Small intestine (tissue), 7 donors: ENCODE results near the gene ZNF684. TPM values are rescaled to one million over a fixed set of nuclear protein-coding genes. Genes with fewer than 3 reads are reported as not detected.
"Not testable (repeated sequence)": the region's sequence is repeated elsewhere in the genome, so short reads cannot be mapped to it uniquely, and the experiment has no call there.

Experiments
- DNase-seq, 2 donors: peaks; one replicate each; pipeline versions ENCODE4 v3.0.0 to v3.0.0-alpha.2; 2013
- FAIRE-seq: peaks from 2 replicates; lab custom pipeline; 2012; peaks lifted over from hg19 to GRCh38; lab: Jason Lieb, UNC
- H3K27ac ChIP-seq, 3 donors: one replicate each; pipeline ENCODE4 v1.5.1; 2013; ENCODE audit warnings: low read length in 2 of 3, mild to moderate bottlenecking in 2 of 3, control low read depth in 1 of 3, inconsistent platforms in 1 of 3, low read depth in 1 of 3, moderate library complexity in 1 of 3
- H3K27me3 ChIP-seq, 3 donors: one replicate each; pipeline ENCODE4 v1.6.1; 2013; ENCODE audit warnings: low read length in 3 of 3, inconsistent platforms in 1 of 3; ENCODE audit not compliant: control insufficient read depth in 3 of 3, insufficient read depth in 3 of 3
- H3K36me3 ChIP-seq, 3 donors: one replicate each; pipeline ENCODE4 v1.6.1; 2013; ENCODE audit warnings: low read length in 3 of 3, inconsistent platforms in 1 of 3, low read depth in 1 of 3, mild to moderate bottlenecking in 1 of 3, moderate library complexity in 1 of 3; ENCODE audit not compliant: control insufficient read depth in 3 of 3, insufficient read depth in 2 of 3
- H3K4me1 ChIP-seq, 3 donors: one replicate each; pipeline ENCODE4 v1.6.1; 2013; ENCODE audit warnings: low read length in 2 of 3, inconsistent platforms in 1 of 3, low read depth in 1 of 3, mild to moderate bottlenecking in 1 of 3, moderate library complexity in 1 of 3; ENCODE audit not compliant: control insufficient read depth in 3 of 3, insufficient read depth in 2 of 3
- H3K4me3 ChIP-seq, 3 donors: one replicate each; pipeline ENCODE4 v1.5.1; 2013; ENCODE audit warnings: low read length in 3 of 3, control low read depth in 1 of 3, inconsistent platforms in 1 of 3, low read depth in 1 of 3, mild to moderate bottlenecking in 1 of 3, moderate library complexity in 1 of 3
- H3K9me3 ChIP-seq, 2 donors: one replicate each; pipeline ENCODE4 v1.6.1; 2013; ENCODE audit warnings: low read depth in 1 of 2, low read length in 1 of 2; ENCODE audit not compliant: control insufficient read depth in 2 of 2, insufficient read depth in 1 of 2
- WGBS, 3 donors: extraction: QIAGEN DNeasy Blood & Tissue Kit; methylation state at CpG; one replicate each; pipeline ENCODE4 v1.1.7; 2013; 5-methylcytosine and 5-hydroxymethylcytosine counted together
- polyA plus RNA-seq, 4 donors: library from polyadenylated mRNA; stranded (reverse) in 3 of 4; unstranded in 1 of 4; fragments of 200-250 nt in 3 of 4; fragments of 120-200 nt in 1 of 4; gene quantifications; one replicate each; pipeline versions ENCODE4 v1.2.1 to v1.2.3, GENCODE V29; 2013
- donor health status: healthy with polysubstance abuse.
- donor health status: control.
- donor health status: control.
- donor health status: Bipolar disorder and iron deficiency.
- donor health status: healthy.

ZNF684 gene
- polyA plus RNA-seq, 4 donors = 2.2 to 4.4 (median 2.4) TPM

- H3K27ac ChIP-seq = peak overlapping the region; percentile 73 to 80 (median 74)
- no peak for DNase-seq
- peak overlapping the region; percentile 43 to 80 (median 70) for H3K4me3 ChIP-seq
- no peaks in the 10 kb centered on the region for H3K9me3 ChIP-seq
- no peaks in the 10 kb centered on the region for H3K36me3 ChIP-seq
- 1 to 19% (median 4%) methylated on average over 3 of the region's 3 CpGs for WGBS, 3 donors
- H3K27me3 ChIP-seq = no peaks in the 10 kb centered on the region
- H3K4me1 ChIP-seq = no peaks in the 10 kb centered on the region
- no peak for FAIRE-seq
Measured at GRCh38 chr1:40532062-40532389, 589 bp downstream of the ZNF684 start.

- Histone ChIP-seq H3K27me3 (no peaks in the 10 kb centered on the region), H3K36me3 (no peaks in the 10 kb centered on the region), H3K27ac (no peak overlapping the region), H3K9me3 (peaks cover 0 to 1% of the 10 kb centered on the region in 2 donors), H3K4me1 (no peaks in the 10 kb centered on the region), H3K4me3 (no peak overlapping the region)
- DNase-seq = peak; percentile 54 to 61
- FAIRE-seq = no peak
Measured at GRCh38 chr1:40532844-40533424, 1.5 kb downstream of the ZNF684 start.

DNA sequence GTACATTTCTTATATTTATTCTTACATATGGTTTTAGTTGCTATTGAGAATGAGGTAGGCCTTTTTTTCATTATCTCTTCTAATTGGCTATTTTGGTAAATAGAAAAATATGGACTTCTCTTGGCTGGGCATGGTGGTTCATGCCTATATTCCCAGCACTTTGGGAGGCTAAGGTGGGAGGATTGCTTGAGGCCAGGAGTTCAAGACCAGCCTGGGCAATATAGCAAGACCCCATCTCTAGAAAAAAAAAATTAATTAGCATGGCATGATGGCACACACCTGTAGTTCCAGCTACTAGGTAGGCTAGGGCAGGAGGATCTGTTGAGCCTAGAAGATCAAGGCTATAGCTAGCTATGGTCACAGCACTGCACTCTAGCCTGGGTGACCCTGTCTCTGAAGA lies 3.2 kb downstream of the ZNF684 start:
- no peaks in the 10 kb centered on the region for H3K36me3 ChIP-seq
- H3K4me1 ChIP-seq = no peaks in the 10 kb centered on the region
- no peak overlapping the region for H3K27ac ChIP-seq
- H3K4me3 ChIP-seq = no peak overlapping the region
- FAIRE-seq (no peak), DNase-seq (no peak)
- no peaks in the 10 kb centered on the region for H3K27me3 ChIP-seq
- peaks cover 0 to 3% of the 10 kb centered on the region in 2 donors for H3K9me3 ChIP-seq

GRCh38 chr1:40535732-40536131 lies 4.3 kb downstream of the ZNF684 start:
- WGBS, 3 donors = 93 to 97% (median 96%) methylated on average over 2 of the region's 2 CpGs
- Histone ChIP-seq H3K27me3 (no peaks in the 10 kb centered on the region), H3K4me1 (no peaks in the 10 kb centered on the region), H3K27ac (no peak overlapping the region), H3K36me3 (peaks cover 0 to 1% (median 0%) of the 10 kb centered on the region in 3 donors), H3K9me3 (peaks cover 0 to 3% of the 10 kb centered on the region in 2 donors), H3K4me3 (no peak overlapping the region)
- no peak for FAIRE-seq
- DNase-seq = no peak

- FAIRE-seq (no peak), DNase-seq (no peak)
- no peak overlapping the region for H3K4me3 ChIP-seq
- no peaks in the 10 kb centered on the region for H3K27me3 ChIP-seq
- 83 to 89% (median 87%) methylated on average over 7 of the region's 7 CpGs for WGBS, 3 donors
- peaks cover 0 to 10% (median 4%) of the 10 kb centered on the region in 3 donors for H3K36me3 ChIP-seq
- H3K9me3 ChIP-seq = peaks cover 0 to 3% of the 10 kb centered on the region in 2 donors
- no peak overlapping the region for H3K27ac ChIP-seq
- H3K4me1 ChIP-seq = no peaks in the 10 kb centered on the region
Measured at GRCh38 chr1:40539338-40539737, 7.9 kb downstream of the ZNF684 start.

- Histone ChIP-seq H3K36me3 (peaks cover 2 to 11% (median 8%) of the 10 kb centered on the region in 3 donors), H3K27ac (no peak overlapping the region), H3K27me3 (no peaks in the 10 kb centered on the region), H3K4me3 (no peak overlapping the region), H3K9me3 (no peaks in the 10 kb centered on the region), H3K4me1 (no peaks in the 10 kb centered on the region)
- 94 to 98% (median 95%) methylated on average over 4 of the region's 4 CpGs for WGBS, 3 donors
- no peak for DNase-seq
- no peak for FAIRE-seq
Measured at GRCh38 chr1:40546957-40547356, 15.5 kb downstream of the ZNF684 start.

- Histone ChIP-seq H3K9me3 (no peaks in the 10 kb centered on the region), H3K4me3 (no peak overlapping the region), H3K27ac (no peak overlapping the region), H3K36me3 (no peaks in the 10 kb centered on the region), H3K4me1 (no peaks in the 10 kb centered on the region), H3K27me3 (no peaks in the 10 kb centered on the region)
- FAIRE-seq = no peak
- WGBS, 3 donors = 53 to 66% (median 61%) methylated on average over 4 of the region's 4 CpGs
- DNase-seq = no peak
Measured at GRCh38 chr1:40553017-40553416, 21.6 kb downstream of the ZNF684 start.

GRCh38 chr1:40554807-40555206 lies 23.4 kb downstream of the ZNF684 start:
- not testable (repeated sequence) for H3K27me3 ChIP-seq, H3K36me3 ChIP-seq, FAIRE-seq, DNase-seq, H3K4me1 ChIP-seq, H3K27ac ChIP-seq, H3K4me3 ChIP-seq, H3K9me3 ChIP-seq
- 83 to 87% (median 87%) methylated on average over 7 of the region's 7 CpGs for WGBS, 3 donors

DNA sequence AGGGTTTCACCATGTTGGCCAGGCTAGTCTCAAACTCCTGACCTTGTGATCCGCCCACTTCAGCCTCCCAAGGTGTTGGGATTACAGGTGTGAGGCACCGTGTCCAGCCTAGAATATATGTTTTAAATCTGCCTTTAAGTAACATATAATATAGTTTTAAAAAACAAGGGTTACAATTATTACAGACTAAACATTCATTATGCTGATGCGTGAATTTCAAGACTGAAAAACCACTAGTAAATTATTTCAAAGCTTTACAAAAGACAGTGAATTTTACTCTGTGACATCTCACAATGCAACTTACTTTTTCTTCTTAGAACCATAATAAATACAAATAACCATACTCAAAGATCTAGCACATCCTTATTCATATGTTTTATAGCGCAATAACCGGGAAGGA lies 24.7 kb downstream of the ZNF684 start:
- DNase-seq = no peak
- H3K36me3 ChIP-seq = no peaks in the 10 kb centered on the region
- H3K4me3 ChIP-seq = no peak overlapping the region
- WGBS, 3 donors = 76 to 90% (median 77%) methylated on average over 5 of the region's 5 CpGs
- no peaks in the 10 kb centered on the region for H3K4me1 ChIP-seq
- no peak overlapping the region for H3K27ac ChIP-seq
- H3K27me3 ChIP-seq = no peaks in the 10 kb centered on the region
- no peak for FAIRE-seq
- H3K9me3 ChIP-seq = no peaks in the 10 kb centered on the region
